SK-N-SH treated with all-trans-retinoic acid at 6 μM for 48 hours (cell line): ENCODE data around the gene TCF23.

Source experiments
- ARNTL ChIP-seq: fragments of 450-650 bp; formaldehyde crosslinking; IDR thresholded peaks from 2 replicates; pipeline ENCODE4 v1.5.0; 2020; ENCODE audit warnings: low read depth, mild to moderate bottlenecking, moderate library complexity, borderline replicate concordance
- OSR1 ChIP-seq: fragments of 250-450 bp; sonication (Bioruptor Pico); IDR thresholded peaks from 2 replicates; pipeline ENCODE4 v1.8.0; 2022; ENCODE audit warnings: moderate library complexity, mild to moderate bottlenecking, inconsistent platforms
- SNAI2 ChIP-seq: fragments of 250-450 bp; sonication (Bioruptor Pico); IDR thresholded peaks from 2 replicates; pipeline ENCODE4 v1.5.0; 2020; ENCODE audit warnings: mild to moderate bottlenecking, moderate library complexity
- TOX ChIP-seq: fragments of 250-450 bp; sonication (Bioruptor Pico); IDR thresholded peaks from 2 replicates; pipeline ENCODE4 v1.8.0; 2021; ENCODE audit warnings: mild to moderate bottlenecking, moderate library complexity, borderline replicate concordance
- TSHZ2 ChIP-seq: fragments of 250-450 bp; sonication (Bioruptor Pico); IDR thresholded peaks from 2 replicates; pipeline ENCODE4 v1.5.0; 2020; ENCODE audit warnings: mild to moderate bottlenecking, moderate library complexity
- ZFP3 ChIP-seq: fragments of 250-450 bp; sonication (Bioruptor Pico); IDR thresholded peaks from 2 replicates; pipeline ENCODE4 v1.5.0; 2020; ENCODE audit warnings: mild to moderate bottlenecking, moderate library complexity
- ZNF8 ChIP-seq: fragments of 450-650 bp; formaldehyde crosslinking; IDR thresholded peaks from 2 replicates; pipeline ENCODE4 v1.5.0; 2020; ENCODE audit warnings: mild to moderate bottlenecking, moderate library complexity
- TF ChIP-seq, protein P1 (sequence below): fragments of 250-450 bp; sonication (Bioruptor Pico); IDR thresholded peaks from 2 replicates; pipeline ENCODE4 v1.5.1; 2020; ENCODE audit warnings: low read depth, mild to moderate bottlenecking, moderate library complexity
- TF ChIP-seq, protein P2 (sequence below): fragments of 250-450 bp; sonication (Bioruptor Pico); IDR thresholded peaks from 2 replicates; pipeline ENCODE4 v1.8.0; 2020; ENCODE audit warnings: mild to moderate bottlenecking, moderate library complexity, borderline replicate concordance

GRCh38 chr2:27117995-27118524, 30.7 kb upstream of the TCF23 start:
- TF ChIP-seq ZFP3 (CRISPR knock-in tag) = no peak
- TF ChIP-seq TSHZ2 = no peak
- no peak for TF ChIP-seq ZNF8 (CRISPR knock-in tag)
- TF ChIP-seq SNAI2 (CRISPR knock-in tag) = no peak
- no peak for TF ChIP-seq TOX (CRISPR knock-in tag)
- TF ChIP-seq, protein P1, sequence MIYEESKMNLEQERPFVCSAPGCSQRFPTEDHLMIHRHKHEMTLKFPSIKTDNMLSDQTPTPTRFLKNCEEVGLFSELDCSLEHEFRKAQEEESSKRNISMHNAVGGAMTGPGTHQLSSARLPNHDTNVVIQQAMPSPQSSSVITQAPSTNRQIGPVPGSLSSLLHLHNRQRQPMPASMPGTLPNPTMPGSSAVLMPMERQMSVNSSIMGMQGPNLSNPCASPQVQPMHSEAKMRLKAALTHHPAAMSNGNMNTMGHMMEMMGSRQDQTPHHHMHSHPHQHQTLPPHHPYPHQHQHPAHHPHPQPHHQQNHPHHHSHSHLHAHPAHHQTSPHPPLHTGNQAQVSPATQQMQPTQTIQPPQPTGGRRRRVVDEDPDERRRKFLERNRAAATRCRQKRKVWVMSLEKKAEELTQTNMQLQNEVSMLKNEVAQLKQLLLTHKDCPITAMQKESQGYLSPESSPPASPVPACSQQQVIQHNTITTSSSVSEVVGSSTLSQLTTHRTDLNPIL (CRISPR knock-in tag) = no peak
- TF ChIP-seq, protein P2, sequence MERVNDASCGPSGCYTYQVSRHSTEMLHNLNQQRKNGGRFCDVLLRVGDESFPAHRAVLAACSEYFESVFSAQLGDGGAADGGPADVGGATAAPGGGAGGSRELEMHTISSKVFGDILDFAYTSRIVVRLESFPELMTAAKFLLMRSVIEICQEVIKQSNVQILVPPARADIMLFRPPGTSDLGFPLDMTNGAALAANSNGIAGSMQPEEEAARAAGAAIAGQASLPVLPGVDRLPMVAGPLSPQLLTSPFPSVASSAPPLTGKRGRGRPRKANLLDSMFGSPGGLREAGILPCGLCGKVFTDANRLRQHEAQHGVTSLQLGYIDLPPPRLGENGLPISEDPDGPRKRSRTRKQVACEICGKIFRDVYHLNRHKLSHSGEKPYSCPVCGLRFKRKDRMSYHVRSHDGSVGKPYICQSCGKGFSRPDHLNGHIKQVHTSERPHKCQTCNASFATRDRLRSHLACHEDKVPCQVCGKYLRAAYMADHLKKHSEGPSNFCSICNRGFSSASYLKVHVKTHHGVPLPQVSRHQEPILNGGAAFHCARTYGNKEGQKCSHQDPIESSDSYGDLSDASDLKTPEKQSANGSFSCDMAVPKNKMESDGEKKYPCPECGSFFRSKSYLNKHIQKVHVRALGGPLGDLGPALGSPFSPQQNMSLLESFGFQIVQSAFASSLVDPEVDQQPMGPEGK = no peak
- TF ChIP-seq OSR1 (CRISPR knock-in tag) = no peak
- TF ChIP-seq ARNTL (CRISPR knock-in tag) = no peak
